BLaER1 treated with 17β-estradiol and CSF1 and Interleukin-3, amounts not matched to agents 10 nM and 100 nM (cell line): Measurements from ENCODE around the gene C1QB.
A peak's percentile ranks its signal among the peaks of the same experiment; 100 is the strongest.

Source experiments
- H3K27ac ChIP-seq, 11 experiments: shearing (Covaris generic); formaldehyde crosslinking; 2 replicates each; pipeline ENCODE4 v1.8.1; 2022
- H3K27me3 ChIP-seq, 11 experiments: shearing (Covaris generic); formaldehyde crosslinking; 2 replicates each; pipeline ENCODE4 v1.8.1; 2022
- H3K36me3 ChIP-seq, 11 experiments: shearing (Covaris generic); formaldehyde crosslinking; 2 replicates each; pipeline ENCODE4 v1.8.1; 2022
- H3K4me1 ChIP-seq, 10 experiments: shearing (Covaris generic); formaldehyde crosslinking; 2 replicates each; pipeline ENCODE4 v1.8.1; 2022
- H3K4me2 ChIP-seq, 11 experiments: shearing (Covaris generic); formaldehyde crosslinking; 2 replicates each; pipeline ENCODE4 v1.8.1; 2022
- H3K4me3 ChIP-seq, 10 experiments: shearing (Covaris generic); formaldehyde crosslinking; 2 replicates each; pipeline ENCODE4 v1.8.1; 2022
- H3K9ac ChIP-seq, 11 experiments: shearing (Covaris generic); formaldehyde crosslinking; 2 replicates each; pipeline ENCODE4 v1.8.1; 2022
- H3K9me3 ChIP-seq, 11 experiments: shearing (Covaris generic); formaldehyde crosslinking; replicated peaks in 1 of 11; 2 replicates each; pipeline ENCODE4 v1.8.1; 2022
- H4K20me1 ChIP-seq, 11 experiments: shearing (Covaris generic); formaldehyde crosslinking; 2 replicates each; pipeline ENCODE4 v1.8.1; 2022
- Cebpa-rat ChIP-seq, 11 experiments: shearing (Covaris generic); IDR thresholded peaks; 2 replicates each; pipeline ENCODE4 v1.8.1; 2022

Gene C1QB

DNA sequence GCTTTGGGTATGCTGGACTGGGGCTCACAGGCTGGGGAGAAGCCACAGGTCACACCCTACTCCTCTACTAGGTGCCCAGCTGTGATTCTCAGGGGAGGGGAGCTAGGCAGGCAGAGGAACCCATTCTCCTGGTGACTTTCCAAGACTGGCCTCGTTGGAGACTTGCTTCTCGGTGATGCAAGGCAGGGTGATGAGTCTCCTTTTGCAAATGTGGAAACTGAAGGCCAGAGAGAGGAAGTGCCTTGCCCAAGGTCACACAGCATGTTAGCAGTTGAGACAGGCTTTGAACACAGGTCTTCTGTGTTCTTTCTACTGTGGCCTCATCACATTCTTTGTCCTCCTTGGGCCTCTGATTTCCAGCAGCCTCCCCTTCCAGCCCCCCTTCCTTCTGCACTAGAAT lies 37.1 kb upstream of the C1QB start:
- Histone ChIP-seq H3K27ac (no peak overlapping the region), H4K20me1 (peaks cover 0 to 38% (median 0%) of the 10 kb centered on the region in 11 experiments; a peak in 8 of 22 replicates), H3K9ac (no peak overlapping the region), H3K4me1 (peaks cover 41 to 51% (median 45%) of the 10 kb centered on the region in 10 experiments), H3K36me3 (no peaks in the 10 kb centered on the region), H3K27me3 (peaks cover 0 to 30% (median 11%) of the 10 kb centered on the region in 11 experiments; a peak in 12 of 22 replicates), H3K4me2 (peak overlapping the region in 6 of 11 experiments; percentile 11 to 89 (median 42); a peak in 6 of 22 replicates), H3K4me3 (no peak overlapping the region), H3K9me3 (no peaks in the 10 kb centered on the region)
- no peak for TF ChIP-seq Cebpa-rat (IDR thresholded peaks at IDR 0.05)

DNA sequence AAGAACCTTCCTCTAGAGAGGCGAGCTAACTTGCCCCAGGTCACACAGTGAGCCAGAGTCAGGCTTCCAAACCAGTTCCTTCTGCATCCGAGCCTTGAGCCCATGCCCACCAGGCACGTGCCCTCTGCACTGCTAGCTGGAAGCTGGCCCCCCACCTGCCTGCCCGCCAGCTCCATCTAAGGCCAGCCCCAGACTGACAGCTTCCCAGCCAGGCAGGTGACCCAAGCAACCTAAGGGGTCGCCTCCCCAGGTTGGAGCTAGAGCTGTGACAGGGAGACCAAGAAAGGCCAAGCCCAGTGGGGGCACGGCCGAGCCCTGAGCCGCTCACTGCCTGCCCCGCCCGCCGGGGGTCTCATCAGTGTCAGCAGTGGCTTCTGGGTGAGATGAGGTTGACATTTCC lies 36.5 kb upstream of the C1QB start:
- Histone ChIP-seq H3K27me3 (peaks cover 0 to 25% (median 11%) of the 10 kb centered on the region in 11 experiments; a peak in 12 of 22 replicates), H3K4me2 (peak overlapping the region; percentile 24 to 90 (median 57); a peak in 18 of 22 replicates), H3K36me3 (no peaks in the 10 kb centered on the region)

DNA sequence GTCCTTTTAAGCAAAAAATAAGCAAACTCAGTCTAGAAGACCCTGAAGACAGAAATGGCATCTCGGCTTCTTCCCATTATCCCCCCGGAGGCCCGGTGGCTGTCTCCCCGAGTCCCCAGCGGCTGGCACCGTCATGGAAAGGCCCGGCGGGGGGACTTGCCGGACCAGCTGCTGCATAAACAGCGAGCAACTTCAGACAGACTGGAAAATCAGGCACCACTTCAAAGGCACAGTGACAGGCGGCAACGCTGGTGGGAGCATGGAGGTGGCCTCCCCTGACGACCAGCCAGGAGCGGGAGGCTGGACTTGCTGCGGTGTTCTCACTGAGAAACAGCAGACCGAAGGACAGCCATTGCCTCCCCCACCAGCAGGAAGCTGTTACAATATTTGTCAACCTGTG lies 35.0 kb upstream of the C1QB start:
- Histone ChIP-seq H3K9ac (peak overlapping the region in 1 of 11 experiments; percentile 6; a peak in 1 of 22 replicates), H3K4me2 (peak overlapping the region; percentile 80 to 94 (median 89)), H3K36me3 (no peaks in the 10 kb centered on the region), H3K27me3 (peaks cover 0 to 25% (median 11%) of the 10 kb centered on the region in 11 experiments; a peak in 12 of 22 replicates), H4K20me1 (peaks cover 0 to 25% (median 0%) of the 10 kb centered on the region in 11 experiments; a peak in 6 of 22 replicates), H3K4me3 (no peak overlapping the region), H3K27ac (peak overlapping the region in 8 of 11 experiments; percentile 2 to 73 (median 28); a peak in 6 of 22 replicates), H3K9me3 (no peaks in the 10 kb centered on the region), H3K4me1 (peaks cover 41 to 53% (median 46%) of the 10 kb centered on the region in 10 experiments)
- no peak for TF ChIP-seq Cebpa-rat (IDR thresholded peaks at IDR 0.05)

More for the DNA sequence above, 36.5 kb upstream of the C1QB start:
- Histone ChIP-seq H3K9ac (no peak overlapping the region), H3K4me3 (no peak overlapping the region), H3K27ac (no peak overlapping the region), H3K9me3 (no peaks in the 10 kb centered on the region), H3K4me1 (peaks cover 41 to 53% (median 46%) of the 10 kb centered on the region in 10 experiments), H4K20me1 (peaks cover 0 to 37% (median 0%) of the 10 kb centered on the region in 11 experiments; a peak in 8 of 22 replicates)
- no peak for TF ChIP-seq Cebpa-rat (IDR thresholded peaks at IDR 0.05)

DNA sequence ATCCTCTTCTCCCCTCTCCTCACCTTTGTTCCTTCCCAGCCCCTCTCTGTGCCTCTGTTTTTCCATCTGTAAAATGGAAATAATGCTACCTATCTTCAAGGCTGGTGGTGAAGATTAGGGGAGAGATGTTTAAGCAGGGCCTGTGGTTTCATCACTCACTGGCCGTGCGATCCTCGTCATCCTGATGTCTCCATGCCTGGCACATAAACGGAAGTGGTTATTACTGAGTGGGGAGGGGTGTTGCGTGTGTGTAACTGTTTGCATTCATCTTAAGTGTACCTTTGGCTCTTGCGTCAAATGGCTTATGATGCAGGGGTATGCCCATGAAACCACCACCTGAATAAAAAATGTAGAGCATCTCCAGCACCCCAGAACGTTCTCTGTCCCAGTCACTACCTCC lies 33.8 kb upstream of the C1QB start:
- Histone ChIP-seq H3K27me3 (peaks cover 0 to 13% (median 1%) of the 10 kb centered on the region in 11 experiments; a peak in 4 of 22 replicates), H3K4me2 (peak overlapping the region; percentile 80 to 94 (median 89)), H3K4me1 (peaks cover 41 to 53% (median 46%) of the 10 kb centered on the region in 10 experiments), H3K36me3 (no peaks in the 10 kb centered on the region), H3K4me3 (peak overlapping the region in 3 of 10 experiments; percentile 16 to 35 (median 30); a peak in 4 of 20 replicates), H3K27ac (peak overlapping the region in 10 of 11 experiments; percentile 34 to 73 (median 56); a peak in 19 of 22 replicates), H3K9me3 (no peaks in the 10 kb centered on the region), H4K20me1 (peaks cover 0 to 13% (median 0%) of the 10 kb centered on the region in 11 experiments; a peak in 5 of 22 replicates), H3K9ac (peak overlapping the region in 8 of 11 experiments; percentile 4 to 61 (median 32); a peak in 11 of 22 replicates)
- peak in 8 of 11 experiments; percentile 52 to 70 (median 64); a peak in 15 of 22 replicates for TF ChIP-seq Cebpa-rat (IDR thresholded peaks at IDR 0.05)

DNA sequence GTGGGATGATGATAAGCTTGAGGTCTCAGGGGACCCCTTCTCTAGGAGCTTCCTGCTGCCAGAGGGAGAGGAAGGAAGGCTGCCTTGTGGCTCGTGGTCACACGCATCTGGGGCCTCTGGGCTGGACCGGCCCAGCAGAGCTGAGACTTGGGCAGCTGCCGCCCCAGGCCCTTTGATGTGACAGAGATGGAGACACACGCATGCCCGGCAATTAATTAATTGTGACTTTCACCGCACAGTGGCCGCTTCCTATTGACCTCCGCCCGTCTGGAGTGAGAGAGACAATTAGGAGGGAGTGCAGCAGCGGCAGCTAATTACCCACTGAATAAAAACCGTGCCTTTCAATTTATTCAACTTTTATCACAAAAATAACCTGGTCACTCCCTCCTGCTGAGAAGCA lies 33.2 kb upstream of the C1QB start:
- Histone ChIP-seq H3K36me3 (no peaks in the 10 kb centered on the region), H3K9ac (peak overlapping the region in 8 of 11 experiments; percentile 4 to 61 (median 32); a peak in 13 of 22 replicates), H3K27ac (peak overlapping the region in 10 of 11 experiments; percentile 34 to 73 (median 56); a peak in 19 of 22 replicates), H3K4me3 (peak overlapping the region in 3 of 10 experiments; percentile 16 to 35 (median 30); a peak in 4 of 20 replicates), H3K27me3 (0 out of 22 replicates have a peak, but pooled peaks cover 0 to 11% (median 0%) of the 10 kb centered on the region in 11 experiments), H3K4me2 (peak overlapping the region; percentile 80 to 94 (median 89)), H3K9me3 (no peaks in the 10 kb centered on the region), H4K20me1 (peaks cover 0 to 12% (median 0%) of the 10 kb centered on the region in 11 experiments; a peak in 3 of 22 replicates), H3K4me1 (peaks cover 41 to 53% (median 46%) of the 10 kb centered on the region in 10 experiments)
- no peak for TF ChIP-seq Cebpa-rat (IDR thresholded peaks at IDR 0.05)

DNA sequence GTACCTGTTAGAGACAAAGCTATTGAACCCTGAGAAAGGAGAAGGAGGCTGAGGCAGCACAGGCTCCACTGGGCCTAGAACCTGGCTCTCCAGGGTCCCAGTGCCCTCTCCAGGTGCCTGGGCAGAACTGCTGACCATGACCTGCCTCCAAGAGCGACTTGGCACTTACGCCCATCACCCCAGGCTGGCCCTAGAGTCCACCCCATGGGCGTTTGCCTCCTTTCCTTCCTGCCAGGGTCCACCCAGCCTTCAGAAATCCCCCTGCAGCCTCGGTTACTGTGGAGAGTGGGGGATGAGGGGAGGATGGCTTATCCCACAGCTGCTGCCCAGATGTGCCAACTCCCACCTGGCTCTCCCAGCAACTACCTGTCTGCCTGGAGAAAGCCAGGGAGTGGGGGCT lies 31.3 kb upstream of the C1QB start:
- H4K20me1 ChIP-seq: peaks cover 0 to 5% (median 0%) of the 10 kb centered on the region in 11 experiments; a peak in 1 of 22 replicates
- H3K4me2 ChIP-seq: no peak overlapping the region
- H3K9me3 ChIP-seq: no peaks in the 10 kb centered on the region
- TF ChIP-seq Cebpa-rat (IDR thresholded peaks at IDR 0.05): no peak
- H3K27me3 ChIP-seq: peaks cover 0 to 11% (median 0%) of the 10 kb centered on the region in 11 experiments; a peak in 1 of 22 replicates
- H3K4me3 ChIP-seq: no peak overlapping the region
- H3K4me1 ChIP-seq: peaks cover 31 to 44% (median 37%) of the 10 kb centered on the region in 10 experiments
- no peaks in the 10 kb centered on the region for H3K36me3 ChIP-seq
- no peak overlapping the region for H3K9ac ChIP-seq
- no peak overlapping the region for H3K27ac ChIP-seq

DNA sequence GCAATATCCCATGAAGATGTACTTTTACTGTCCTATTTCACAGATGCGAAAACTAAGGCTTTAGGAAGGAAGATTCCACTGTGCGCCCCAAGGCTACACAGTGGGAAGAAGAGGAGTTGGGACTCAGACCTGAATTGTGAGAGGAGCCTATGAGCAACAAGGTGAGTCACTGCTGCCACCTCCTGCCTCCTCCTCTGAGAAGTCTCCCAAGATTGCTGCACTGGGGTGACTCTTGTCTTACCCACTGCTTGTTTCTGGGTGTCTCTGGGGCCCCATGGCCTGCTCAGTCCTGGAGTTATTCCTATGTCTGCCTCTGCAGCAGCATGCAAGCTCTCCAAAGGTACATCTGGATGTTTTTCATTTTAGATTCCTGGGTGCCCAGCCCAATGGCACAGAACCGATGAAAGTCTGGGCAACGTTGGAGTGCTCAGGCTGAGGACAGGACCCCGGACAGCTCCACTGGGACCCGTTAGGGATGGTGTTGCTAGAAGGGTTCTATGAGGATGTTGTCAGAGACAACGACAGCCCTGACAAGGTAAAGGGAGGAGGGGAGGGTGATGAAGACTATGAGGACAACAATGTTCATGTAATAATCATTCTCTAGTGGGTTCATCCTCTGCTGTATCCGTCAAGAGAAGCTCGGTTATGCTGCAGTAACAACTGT lies 27.6 kb upstream of the C1QB start:
- H3K4me3 ChIP-seq: no peak overlapping the region
- H3K27me3 ChIP-seq: no peaks in the 10 kb centered on the region; a peak in 1 of 22 replicates
- TF ChIP-seq Cebpa-rat (IDR thresholded peaks at IDR 0.05): no peak
- no peak overlapping the region for H3K9ac ChIP-seq
- peaks cover 0 to 5% (median 0%) of the 10 kb centered on the region in 11 experiments; a peak in 1 of 22 replicates for H4K20me1 ChIP-seq
- peaks cover under 1 to 17% (median 5%) of the 10 kb centered on the region in 10 experiments; a peak in 19 of 20 replicates for H3K4me1 ChIP-seq
- H3K4me2 ChIP-seq: no peak overlapping the region
- H3K27ac ChIP-seq: no peak overlapping the region
- no peaks in the 10 kb centered on the region for H3K36me3 ChIP-seq
- no peaks in the 10 kb centered on the region for H3K9me3 ChIP-seq

DNA sequence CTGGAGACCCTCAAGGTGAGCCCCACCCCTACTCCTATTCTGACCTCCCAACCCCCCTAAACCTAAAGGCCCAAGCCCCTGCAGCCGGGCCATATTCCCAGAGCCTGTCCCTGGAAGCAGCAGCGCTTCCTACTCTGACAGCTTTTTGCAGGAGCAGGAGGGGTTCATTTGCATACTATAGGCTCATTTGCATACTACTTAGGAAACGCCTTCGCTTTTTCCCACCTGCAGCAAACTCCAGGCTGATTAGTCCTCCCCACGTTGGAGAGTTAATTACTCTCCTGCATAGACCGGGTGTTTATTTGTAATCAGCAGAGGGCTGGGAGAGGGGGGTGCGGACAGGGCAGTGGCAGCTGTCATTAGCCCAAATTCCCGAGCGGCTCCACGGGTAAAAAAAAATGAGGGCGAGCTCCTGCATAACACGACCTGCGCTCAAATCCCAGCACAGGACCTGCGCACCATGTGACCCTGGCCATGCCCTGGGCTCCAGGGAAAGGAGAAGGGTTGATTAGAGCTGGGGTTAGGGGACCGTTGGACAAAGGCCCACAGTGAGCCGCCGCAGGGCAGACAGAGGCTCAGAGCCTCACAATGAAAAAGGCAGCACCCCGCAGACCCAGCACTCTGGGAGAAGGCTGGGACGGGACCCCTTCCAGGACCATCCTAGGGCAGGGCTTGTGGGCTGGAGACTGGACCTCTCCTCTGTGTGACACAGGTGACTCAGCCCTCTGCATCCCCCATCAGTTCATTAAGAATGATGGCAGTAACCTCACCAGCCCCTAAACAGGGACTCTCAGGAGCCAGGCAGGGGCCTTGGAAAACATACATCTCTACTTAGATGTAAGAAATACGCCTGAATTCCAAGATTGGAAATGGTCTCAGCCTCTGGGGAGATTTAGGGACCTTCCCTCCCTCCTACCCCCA lies 26.5 kb upstream of the C1QB start:
- H3K4me3 ChIP-seq: no peak overlapping the region
- no peak for TF ChIP-seq Cebpa-rat (IDR thresholded peaks at IDR 0.05)
- peaks cover 0 to 5% (median 0%) of the 10 kb centered on the region in 11 experiments; a peak in 1 of 22 replicates for H4K20me1 ChIP-seq

More for the DNA sequence above, 26.5 kb upstream of the C1QB start:
- H3K27ac ChIP-seq: no peak overlapping the region
- H3K4me1 ChIP-seq: peaks cover 0 to 18% (median 0%) of the 10 kb centered on the region in 10 experiments; a peak in 7 of 20 replicates
- no peak overlapping the region for H3K4me2 ChIP-seq
- no peaks in the 10 kb centered on the region for H3K36me3 ChIP-seq
- no peak overlapping the region for H3K9ac ChIP-seq
- H3K9me3 ChIP-seq: no peaks in the 10 kb centered on the region
- no peaks in the 10 kb centered on the region; a peak in 1 of 22 replicates for H3K27me3 ChIP-seq
